ENCODE measurements around the gene ATOH1.

- TF ChIP-seq POLR2A (IDR thresholded peaks at IDR 0.05) (no peak), CTCF (IDR thresholded peaks at IDR 0.05) (no peak)
These were observed 654 bp downstream of the ATOH1 start for GRCh38 chr4:93828995-93829819.
